Neutrophil (primary cell): ENCODE data around the gene USP25.

Source experiments
- H3K27ac ChIP-seq: fragments of 200-600 bp; sonication (generic); 2 replicates; pipeline ENCODE4 v1.5.1; 2016; ENCODE audit warnings: mild to moderate bottlenecking, moderate library complexity
- H3K27me3 ChIP-seq: fragments of 200-600 bp; sonication (generic); 2 replicates; pipeline ENCODE4 v1.6.0; 2016; ENCODE audit warnings: mild to moderate bottlenecking
- H3K36me3 ChIP-seq: fragments of 200-600 bp; sonication (generic); 2 replicates; pipeline ENCODE4 v1.5.1; 2017
- H3K4me1 ChIP-seq, 2 experiments: fragments of 200-600 bp in 1 of 2; sonication (generic) in 1 of 2; 1 replicate in 1 of 2; 2 replicates in 1 of 2; pipeline versions ENCODE4 v1.5.1 to v1.6.1; 2013 to 2016; ENCODE audit warnings: low read depth in 1 of 2, low read length in 1 of 2, mild to moderate bottlenecking in 1 of 2, moderate library complexity in 1 of 2; ENCODE audit not compliant: control insufficient read depth in 1 of 2, insufficient read depth in 1 of 2
- H3K4me3 ChIP-seq, 2 experiments: fragments of 200-600 bp in 1 of 2; sonication (generic) in 1 of 2; 1 replicate in 1 of 2; 2 replicates in 1 of 2; pipeline ENCODE4 v1.5.1; 2013 to 2016; ENCODE audit warnings: low read depth in 1 of 2, low read length in 1 of 2, mild to moderate bottlenecking in 1 of 2, moderate library complexity in 1 of 2
- H3K9me3 ChIP-seq: fragments of 200-600 bp; sonication (generic); 2 replicates; pipeline ENCODE4 v1.5.1; 2016
- TF ChIP-seq, protein P1 (sequence below): fragments of 200-600 bp; sonication (generic); IDR thresholded peaks from 2 replicates; pipeline ENCODE4 v1.5.1; 2016; ENCODE audit warnings: antibody characterized with exemption

Gene USP25

DNA sequence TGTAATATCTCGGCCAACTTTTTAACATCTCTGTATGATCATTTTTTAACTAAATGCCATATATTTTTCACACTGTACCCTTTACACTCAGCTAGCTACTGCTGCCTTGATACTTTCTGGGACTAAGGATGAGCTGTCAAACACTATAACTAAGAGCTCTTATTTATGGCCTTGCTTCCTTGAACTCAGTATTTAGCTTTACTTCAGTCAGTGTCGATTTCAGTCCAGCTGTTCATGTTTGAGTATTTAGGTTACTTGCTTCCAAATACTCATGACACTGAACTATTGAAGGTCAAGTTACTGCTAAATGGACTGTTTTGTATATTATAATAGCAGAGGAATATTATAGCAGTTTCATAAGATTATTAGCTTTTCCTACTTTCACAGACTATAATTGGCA lies 25.9 kb upstream of the USP25 start:
- TF ChIP-seq, protein P1, sequence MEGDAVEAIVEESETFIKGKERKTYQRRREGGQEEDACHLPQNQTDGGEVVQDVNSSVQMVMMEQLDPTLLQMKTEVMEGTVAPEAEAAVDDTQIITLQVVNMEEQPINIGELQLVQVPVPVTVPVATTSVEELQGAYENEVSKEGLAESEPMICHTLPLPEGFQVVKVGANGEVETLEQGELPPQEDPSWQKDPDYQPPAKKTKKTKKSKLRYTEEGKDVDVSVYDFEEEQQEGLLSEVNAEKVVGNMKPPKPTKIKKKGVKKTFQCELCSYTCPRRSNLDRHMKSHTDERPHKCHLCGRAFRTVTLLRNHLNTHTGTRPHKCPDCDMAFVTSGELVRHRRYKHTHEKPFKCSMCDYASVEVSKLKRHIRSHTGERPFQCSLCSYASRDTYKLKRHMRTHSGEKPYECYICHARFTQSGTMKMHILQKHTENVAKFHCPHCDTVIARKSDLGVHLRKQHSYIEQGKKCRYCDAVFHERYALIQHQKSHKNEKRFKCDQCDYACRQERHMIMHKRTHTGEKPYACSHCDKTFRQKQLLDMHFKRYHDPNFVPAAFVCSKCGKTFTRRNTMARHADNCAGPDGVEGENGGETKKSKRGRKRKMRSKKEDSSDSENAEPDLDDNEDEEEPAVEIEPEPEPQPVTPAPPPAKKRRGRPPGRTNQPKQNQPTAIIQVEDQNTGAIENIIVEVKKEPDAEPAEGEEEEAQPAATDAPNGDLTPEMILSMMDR, result no peak
- H3K36me3 ChIP-seq, result no peaks in the 10 kb centered on the region
- no peak overlapping the region for H3K4me3 ChIP-seq
- no peak overlapping the region for H3K27ac ChIP-seq
- no peaks in the 10 kb centered on the region for H3K4me1 ChIP-seq
- H3K27me3 ChIP-seq, result no peaks in the 10 kb centered on the region
- H3K9me3 ChIP-seq, result no peaks in the 10 kb centered on the region

DNA sequence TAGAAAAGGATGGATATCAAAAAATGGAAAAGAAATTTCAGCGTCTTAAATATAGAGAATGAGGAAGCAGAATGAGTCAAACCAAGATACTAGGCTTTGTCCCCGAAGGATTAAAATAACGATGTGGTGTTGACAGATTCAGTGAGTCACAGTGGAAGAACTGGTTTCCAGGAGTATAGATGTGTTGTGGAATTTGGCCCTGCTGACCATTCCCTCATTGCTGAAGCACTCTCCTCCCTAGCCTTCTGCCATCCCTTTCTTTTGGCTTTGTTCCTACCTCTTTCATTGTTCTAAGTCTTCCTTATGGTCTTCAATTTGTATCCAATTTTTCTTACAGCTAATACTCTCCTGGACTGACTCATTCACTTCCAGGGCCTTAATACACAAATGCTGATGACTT lies 23.1 kb upstream of the USP25 start:
- no peaks in the 10 kb centered on the region for H3K27me3 ChIP-seq
- no peaks in the 10 kb centered on the region for H3K4me1 ChIP-seq
- H3K36me3 ChIP-seq, result no peaks in the 10 kb centered on the region
- H3K4me3 ChIP-seq, result no peak overlapping the region
- H3K9me3 ChIP-seq, result no peaks in the 10 kb centered on the region
- TF ChIP-seq, protein P1, result no peak
- H3K27ac ChIP-seq, result no peak overlapping the region

DNA sequence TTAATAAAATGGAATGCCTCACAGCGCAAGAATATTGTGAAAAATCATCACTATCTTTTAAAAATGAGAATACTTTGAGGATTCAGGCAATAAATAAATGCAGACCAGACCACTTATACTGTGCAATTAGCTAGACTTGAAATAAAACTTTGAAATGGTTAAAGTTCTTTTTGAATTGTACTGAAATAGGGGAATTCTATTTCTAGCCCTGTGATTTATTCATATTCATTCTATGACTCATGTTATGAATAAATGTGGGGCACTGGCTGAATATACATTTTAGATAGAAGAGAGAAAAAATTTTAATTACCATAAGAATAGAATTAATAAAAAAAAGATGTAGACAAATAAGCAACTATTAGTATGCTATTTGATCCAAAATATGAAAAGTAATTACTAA lies 16.4 kb upstream of the USP25 start:
- Histone ChIP-seq H3K27me3 (no peaks in the 10 kb centered on the region), H3K4me3 (no peak overlapping the region), H3K4me1 (no peaks in the 10 kb centered on the region), H3K36me3 (no peaks in the 10 kb centered on the region), H3K27ac (no peak overlapping the region), H3K9me3 (no peaks in the 10 kb centered on the region)
- TF ChIP-seq, protein P1, result no peak

DNA sequence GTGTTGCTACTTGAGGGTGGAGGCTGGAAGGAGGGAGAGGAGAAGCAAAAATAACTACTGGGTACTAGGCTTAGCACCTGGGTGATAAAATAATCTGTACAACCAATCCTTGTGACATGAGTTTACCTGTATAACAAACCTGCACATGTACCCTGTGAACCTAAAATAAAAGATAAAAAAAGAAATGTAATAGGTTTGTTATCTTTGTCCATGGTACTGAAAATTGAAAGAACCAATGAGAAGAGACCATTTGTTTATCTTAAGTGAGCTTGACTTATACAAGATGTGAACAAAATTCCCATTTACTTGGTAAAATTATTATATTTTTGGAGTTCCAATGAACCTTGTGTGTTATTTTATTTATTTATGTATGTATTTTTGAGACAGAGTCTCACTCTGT lies 11.1 kb upstream of the USP25 start:
- H3K36me3 ChIP-seq, result no peaks in the 10 kb centered on the region
- H3K9me3 ChIP-seq, result no peaks in the 10 kb centered on the region
- no peaks in the 10 kb centered on the region for H3K27me3 ChIP-seq
- H3K4me1 ChIP-seq, result no peaks in the 10 kb centered on the region
- no peak overlapping the region for H3K27ac ChIP-seq
- TF ChIP-seq, protein P1, result no peak
- H3K4me3 ChIP-seq, result no peak overlapping the region

DNA sequence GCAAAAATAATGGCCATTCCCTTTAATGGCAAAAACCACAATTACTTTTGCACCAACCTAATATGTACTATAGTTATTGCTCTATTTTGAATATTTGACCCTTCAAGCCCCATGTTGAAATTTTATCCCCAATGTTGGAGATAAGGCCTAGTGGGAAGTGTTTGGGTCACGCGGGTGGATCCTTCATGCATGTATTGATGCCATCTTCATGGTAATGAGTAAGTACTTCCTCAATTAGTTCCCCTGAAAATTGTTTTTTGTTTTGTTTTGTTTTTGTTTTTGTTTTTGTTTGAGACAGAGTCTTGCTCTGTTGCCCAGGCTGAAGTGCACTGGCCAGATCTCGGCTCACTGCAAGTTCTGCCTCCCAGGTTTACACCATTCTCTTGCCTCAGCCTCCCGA lies 9.8 kb upstream of the USP25 start:
- H3K4me3 ChIP-seq, result no peak overlapping the region
- TF ChIP-seq, protein P1, result no peak
- no peaks in the 10 kb centered on the region for H3K27me3 ChIP-seq
- H3K36me3 ChIP-seq, result no peaks in the 10 kb centered on the region
- H3K4me1 ChIP-seq, result no peaks in the 10 kb centered on the region
- H3K27ac ChIP-seq, result no peak overlapping the region
- no peaks in the 10 kb centered on the region for H3K9me3 ChIP-seq
